Tibial nerve (tissue), 4 donors: ENCODE results near the gene ATP2A1.

Experiments used
- EP300 ChIP-seq, 2 donors: sonication (generic); formaldehyde crosslinking; IDR thresholded peaks; one replicate each; pipeline ENCODE4 v1.6.1; 2017; ENCODE audit warnings: antibody characterized with exemption in 2 of 2, mild to moderate bottlenecking in 1 of 2
- POLR2A ChIP-seq, 2 donors: fragments of 450-650 bp; IDR thresholded peaks; one replicate each; pipeline ENCODE4 v1.6.1; 2017; ENCODE audit warnings: antibody characterized with exemption in 2 of 2, mild to moderate bottlenecking in 2 of 2, moderate library complexity in 2 of 2
- TF ChIP-seq, protein P1 (sequence below), 5 experiments: fragments of 200-600 bp in 3 of 5; fragments of 450-650 bp in 2 of 5; sonication (generic) in 3 of 5; IDR thresholded peaks; one replicate each; pipeline ENCODE4 v1.5.1; 2016 to 2019; ENCODE audit warnings: antibody characterized with exemption in 5 of 5, mild to moderate bottlenecking in 3 of 5, moderate library complexity in 2 of 5

DNA sequence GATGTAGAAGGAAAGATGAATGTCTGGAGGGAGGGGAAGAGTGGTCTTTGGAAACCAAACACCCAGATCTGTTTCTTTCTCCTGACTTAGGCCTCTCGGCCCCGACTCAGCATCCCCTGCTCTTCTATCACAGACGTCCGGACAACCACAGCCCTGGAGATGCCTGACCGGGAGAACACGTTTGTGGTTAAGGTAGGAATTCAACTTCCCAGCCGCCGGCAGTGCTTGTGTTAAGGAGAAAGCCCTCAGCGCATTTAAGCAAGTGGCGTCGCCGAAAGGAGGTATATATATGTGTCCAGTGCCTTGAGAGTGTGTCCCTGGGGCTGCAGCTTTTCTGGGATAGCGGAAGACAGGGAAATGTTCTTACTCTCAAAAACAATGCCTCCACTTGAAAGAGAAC is 11.0 kb upstream of the ATP2A1 start:
- TF ChIP-seq, protein P1, sequence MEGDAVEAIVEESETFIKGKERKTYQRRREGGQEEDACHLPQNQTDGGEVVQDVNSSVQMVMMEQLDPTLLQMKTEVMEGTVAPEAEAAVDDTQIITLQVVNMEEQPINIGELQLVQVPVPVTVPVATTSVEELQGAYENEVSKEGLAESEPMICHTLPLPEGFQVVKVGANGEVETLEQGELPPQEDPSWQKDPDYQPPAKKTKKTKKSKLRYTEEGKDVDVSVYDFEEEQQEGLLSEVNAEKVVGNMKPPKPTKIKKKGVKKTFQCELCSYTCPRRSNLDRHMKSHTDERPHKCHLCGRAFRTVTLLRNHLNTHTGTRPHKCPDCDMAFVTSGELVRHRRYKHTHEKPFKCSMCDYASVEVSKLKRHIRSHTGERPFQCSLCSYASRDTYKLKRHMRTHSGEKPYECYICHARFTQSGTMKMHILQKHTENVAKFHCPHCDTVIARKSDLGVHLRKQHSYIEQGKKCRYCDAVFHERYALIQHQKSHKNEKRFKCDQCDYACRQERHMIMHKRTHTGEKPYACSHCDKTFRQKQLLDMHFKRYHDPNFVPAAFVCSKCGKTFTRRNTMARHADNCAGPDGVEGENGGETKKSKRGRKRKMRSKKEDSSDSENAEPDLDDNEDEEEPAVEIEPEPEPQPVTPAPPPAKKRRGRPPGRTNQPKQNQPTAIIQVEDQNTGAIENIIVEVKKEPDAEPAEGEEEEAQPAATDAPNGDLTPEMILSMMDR (IDR thresholded peaks at IDR 0.05): no peak
- TF ChIP-seq EP300 (IDR thresholded peaks at IDR 0.05) (no peak), POLR2A (IDR thresholded peaks at IDR 0.05) (no peak)
